B cell (primary cell): ENCODE data around the gene CDC42SE2. TPM values are rescaled to one million over a fixed set of nuclear protein-coding genes. Genes with fewer than 3 reads are reported as not detected.
"Not testable (repeated sequence)": the region's sequence is repeated elsewhere in the genome, so short reads cannot be mapped to it uniquely, and the experiment has no call there.

Experiments
- ATAC-seq: fragments of 200-7000 bp; cut with Tn5 transposase; one replicate; pipeline ENCODE4 v1.10.0; 2021; ENCODE audit warnings: low read depth, mild to moderate bottlenecking, moderate number of reproducible peaks, moderate library complexity
- CTCF ChIA-PET: fragments of 350-600 bp; sonication (Branson Sonifier 250); formaldehyde crosslinking; loops from one replicate; lab custom pipeline; 2021; ENCODE audit warnings: antibody characterized with exemption, inconsistent platforms; lab: Charles Lee
- POLR2A ChIA-PET: fragments of 350-600 bp; sonication (Branson Sonifier 250); formaldehyde crosslinking; loops from one replicate; lab custom pipeline; 2021; ENCODE audit warnings: antibody characterized with exemption; lab: Charles Lee
- DNase-seq: peaks from one replicate; pipeline ENCODE4 v3.0.0; 2013
- H2AFZ ChIP-seq: 2 replicates; pipeline ENCODE4 v1.6.1; 2012; ENCODE audit warnings: mild to moderate bottlenecking, low read depth, low read length; ENCODE audit not compliant: insufficient read depth, poor library complexity, severe bottlenecking
- H3K27ac ChIP-seq, 2 donors: 1 replicate in 1 of 2; 2 replicates in 1 of 2; pipeline ENCODE4 v1.5.1; 2012 to 2013; ENCODE audit warnings: low read length in 2 of 2, mild to moderate bottlenecking in 2 of 2, moderate library complexity in 1 of 2
- H3K27me3 ChIP-seq, 4 experiments: fragments of 200-600 bp in 1 of 4; sonication (generic) in 1 of 4; replicated peaks in 1 of 4; 1 replicate in 2 of 4; 2 replicates in 2 of 4; pipeline versions ENCODE4 v1.6.1 to v1.7.0; 2013 to 2016; ENCODE audit warnings: low read length in 3 of 4, mild to moderate bottlenecking in 2 of 4, mixed read lengths in 1 of 4, moderate library complexity in 1 of 4; ENCODE audit not compliant: insufficient read depth in 4 of 4, control insufficient read depth in 3 of 4; ENCODE audit errors: control extremely low read depth in 1 of 4
- H3K36me3 ChIP-seq, 2 experiments: replicated peaks in 1 of 2; 1 replicate in 1 of 2; 2 replicates in 1 of 2; pipeline versions ENCODE4 v1.6.1 to v1.7.1; 2013; ENCODE audit warnings: low read length in 1 of 2; ENCODE audit not compliant: insufficient read depth in 2 of 2, control insufficient read depth in 1 of 2; ENCODE audit errors: control extremely low read depth in 1 of 2, extremely low read depth in 1 of 2
- H3K4me1 ChIP-seq, 2 donors: fragments of 200-600 bp in 1 of 2; sonication (generic) in 1 of 2; 1 replicate in 1 of 2; 2 replicates in 1 of 2; pipeline versions ENCODE4 v1.5.1 to v1.6.1; 2013 to 2017; ENCODE audit warnings: low read length in 2 of 2; ENCODE audit not compliant: control insufficient read depth in 2 of 2, insufficient read depth in 2 of 2
- H3K4me2 ChIP-seq: replicated peaks from 2 replicates; pipeline ENCODE3; 2012; ENCODE audit warnings: mild to moderate bottlenecking, low read depth, low read length; ENCODE audit not compliant: poor library complexity, severe bottlenecking
- H3K4me3 ChIP-seq, 5 experiments: fragments of 200-600 bp in 1 of 5; sonication (generic) in 1 of 5; 1 replicate in 3 of 5; 2 replicates in 2 of 5; pipeline versions ENCODE4 v1.5.1 to v1.7.0; 2011 to 2016; ENCODE audit warnings: low read length in 4 of 5, mild to moderate bottlenecking in 4 of 5, low read depth in 2 of 5, control low read depth in 1 of 5, moderate library complexity in 1 of 5; ENCODE audit not compliant: insufficient read depth in 1 of 5; ENCODE audit errors: control extremely low read depth in 1 of 5, extremely low read depth in 1 of 5
- H3K79me2 ChIP-seq: fragments of 200-600 bp; sonication (generic); one replicate; pipeline ENCODE4 v1.6.0; 2016; ENCODE audit warnings: low read length; ENCODE audit not compliant: control insufficient read depth, insufficient read depth
- H3K9ac ChIP-seq: fragments of 200-600 bp; sonication (generic); 2 replicates; pipeline ENCODE4 v1.6.1; 2017; ENCODE audit warnings: mild to moderate bottlenecking, low read length, moderate library complexity
- H3K9me3 ChIP-seq, 3 donors: one replicate each; pipeline versions ENCODE4 v1.6.1 to v1.7.1; 2013; ENCODE audit warnings: low read length in 2 of 3; ENCODE audit not compliant: control insufficient read depth in 2 of 3, insufficient read depth in 1 of 3; ENCODE audit errors: control extremely low read depth in 1 of 3
- H4K20me1 ChIP-seq: 2 replicates; pipeline ENCODE4 v1.6.0; 2012; ENCODE audit warnings: mild to moderate bottlenecking, low read length; ENCODE audit not compliant: insufficient read depth, control insufficient read depth, poor library complexity, severe bottlenecking
- H3K27ac Mint-ChIP-seq: one replicate; pipeline ENCODE4 v1.8.0; 2021; ENCODE audit warnings: mixed read lengths
- H3K27me3 Mint-ChIP-seq: one replicate; pipeline ENCODE4 v1.8.0; 2021; ENCODE audit warnings: mixed read lengths
- H3K4me1 Mint-ChIP-seq: one replicate; pipeline ENCODE4 v1.8.0; 2021; ENCODE audit warnings: mixed read lengths
- H3K4me3 Mint-ChIP-seq: one replicate; pipeline ENCODE4 v1.8.0; 2021; ENCODE audit warnings: mixed read lengths
- H3K9me3 Mint-ChIP-seq: one replicate; pipeline ENCODE4 v1.8.0; 2022; ENCODE audit warnings: mixed read lengths; ENCODE audit not compliant: insufficient read depth
- CTCF ChIP-seq: fragments of 200-600 bp; IDR thresholded peaks from one replicate; pipeline ENCODE4 v1.8.0; 2022; ENCODE audit warnings: antibody characterized with exemption, mild to moderate bottlenecking
- EZH2 ChIP-seq: IDR thresholded peaks from 2 replicates; pipeline ENCODE4 v1.6.1; 2012; ENCODE audit warnings: borderline replicate concordance, low read depth, mild to moderate bottlenecking, moderate library complexity, low read length; ENCODE audit not compliant: insufficient read depth, poor library complexity, severe bottlenecking
- WGBS: methylation state at CpG from one replicate; pipeline ENCODE4 v1.1.5; 2013; ENCODE audit warnings: missing lambda C conversion rate; ENCODE audit not compliant: insufficient coverage; 5-methylcytosine and 5-hydroxymethylcytosine counted together
- intact Hi-C: fragments of 100-400 bp; cut with micrococcal nuclease; formaldehyde crosslinking; loops from one replicate; pipeline ENCODE4 v1.10.0; 2022
- polyA plus RNA-seq: library from polyadenylated mRNA; depleted of rRNA; stranded (reverse); fragments of >200 nt; gene quantifications from 2 replicates; pipeline ENCODE4 v1.2.3, GENCODE V29; 2012
- total RNA-seq, 2 donors: library from RNA; stranded (reverse); fragments of 120-200 nt in 1 of 2; gene quantifications; 1 replicate in 1 of 2; 2 replicates in 1 of 2; pipeline versions ENCODE4 v1.2.3 to v1.2.4, GENCODE V29; 2013 to 2022

Gene CDC42SE2
- total and polyA plus RNA-seq, 2 donors (not counting 1 experiment from before 2014, with no cell fraction given): 42.5 to 161 TPM

- peaks cover 3% of the 10 kb centered on the region for H4K20me1 ChIP-seq
These were observed 11.1 kb upstream of the CDC42SE2 start for GRCh38 chr5:131252824-131253171.

GRCh38 chr5:131254025-131254424 is 9.8 kb upstream of the CDC42SE2 start:
- Mint-ChIP-seq H3K27ac (peak overlapping the region; percentile 68), H3K4me1 (peaks cover 77% of the 10 kb centered on the region), H3K4me3 (peak overlapping the region; percentile 62)
- not testable (repeated sequence) for H3K9me3 ChIP-seq, H3K9ac ChIP-seq, H3K27me3 Mint-ChIP-seq, DNase-seq, H3K4me3 ChIP-seq, H3K36me3 ChIP-seq, H3K9me3 Mint-ChIP-seq, H3K27me3 ChIP-seq, H2AFZ ChIP-seq, H4K20me1 ChIP-seq, ATAC-seq
- intact Hi-C loops: loop anchor here (5.0 kb wide), 1 partner anchor 383 kb away; the partner anchor contains the start of gene RAPGEF6
- H3K4me1 ChIP-seq: peaks cover 66 to 77% of the 10 kb centered on the region in 2 donors
- 100% methylated on average over 1 of the region's 10 CpGs for WGBS
- POLR2A ChIA-PET: interaction anchor here (0.6 to 3.8 kb wide), 5 partner anchors 9 to 54 kb away, joined by 3 to 42 read pairs (median 4); partner anchors contain the start of gene CDC42SE2
- CTCF ChIA-PET: interaction anchor here (2.8 to 6.0 kb wide), 2 partner anchors 10 to 128 kb away, joined by 13 to 60 read pairs; partner anchors contain the start of gene CDC42SE2
- peak overlapping the region in 1 of 2 donors; percentile 25 for H3K27ac ChIP-seq
- peak overlapping the region; percentile 17 for H3K4me2 ChIP-seq
- peaks cover 73% of the 10 kb centered on the region for H3K79me2 ChIP-seq

More at GRCh38 chr5:131252824-131253171, 11.1 kb upstream of the CDC42SE2 start:
- peak; percentile 86 for ATAC-seq
- DNase-seq: peak; percentile 89
- peak overlapping the region; percentile 85 for H3K4me3 Mint-ChIP-seq
- peaks cover 55 to 70% of the 10 kb centered on the region in 2 donors for H3K4me1 ChIP-seq
- peak overlapping the region; percentile 90 to 92 for H3K27ac ChIP-seq
- WGBS: 2% methylated on average over 6 of the region's 6 CpGs
- H3K79me2 ChIP-seq: peaks cover 70% of the 10 kb centered on the region
- intact Hi-C loops: loop anchor here (1.0 to 5.0 kb wide), 6 partner anchors 11 to 385 kb away; partner anchors contain the start of genes HINT1, LYRM7 and RAPGEF6
- peaks cover 0 to 8% of the 10 kb centered on the region in 2 experiments for H3K36me3 ChIP-seq
- H3K27ac Mint-ChIP-seq: peak overlapping the region; percentile 96
- no peaks in the 10 kb centered on the region for H3K9me3 ChIP-seq
- no peaks in the 10 kb centered on the region for H3K27me3 Mint-ChIP-seq
- peaks cover 72% of the 10 kb centered on the region for H3K4me1 Mint-ChIP-seq
- H3K27me3 ChIP-seq: no peaks in the 10 kb centered on the region
- H3K9ac ChIP-seq: peak overlapping the region; percentile 62
- ChIA-PET POLR2A (interaction anchor here (0.6 to 3.8 kb wide), 8 partner anchors 11 to 130 kb away, joined by 3 to 42 read pairs (median 4); partner anchors contain the start of gene CDC42SE2), CTCF (interaction anchor here (0.7 to 6.0 kb wide), 6 partner anchors 11 to 129 kb away, joined by 3 to 60 read pairs (median 5); partner anchors contain the start of gene CDC42SE2)
- no peaks in the 10 kb centered on the region for H3K9me3 Mint-ChIP-seq
- TF ChIP-seq CTCF: no peak
- no peak for TF ChIP-seq EZH2
- H3K4me3 ChIP-seq: peak overlapping the region; percentile 39 to 55 (median 52)
- H2AFZ ChIP-seq: peak overlapping the region; percentile 72
- peak overlapping the region; percentile 78 for H3K4me2 ChIP-seq
